ENCODE data around the gene PRRT3.
A peak's percentile ranks its signal among the peaks of the same experiment; 100 is the strongest.
"Not testable (repeated sequence)": the region's sequence is repeated elsewhere in the genome, so short reads cannot be mapped to it uniquely, and the experiment has no call there.

Gene PRRT3

DNA sequence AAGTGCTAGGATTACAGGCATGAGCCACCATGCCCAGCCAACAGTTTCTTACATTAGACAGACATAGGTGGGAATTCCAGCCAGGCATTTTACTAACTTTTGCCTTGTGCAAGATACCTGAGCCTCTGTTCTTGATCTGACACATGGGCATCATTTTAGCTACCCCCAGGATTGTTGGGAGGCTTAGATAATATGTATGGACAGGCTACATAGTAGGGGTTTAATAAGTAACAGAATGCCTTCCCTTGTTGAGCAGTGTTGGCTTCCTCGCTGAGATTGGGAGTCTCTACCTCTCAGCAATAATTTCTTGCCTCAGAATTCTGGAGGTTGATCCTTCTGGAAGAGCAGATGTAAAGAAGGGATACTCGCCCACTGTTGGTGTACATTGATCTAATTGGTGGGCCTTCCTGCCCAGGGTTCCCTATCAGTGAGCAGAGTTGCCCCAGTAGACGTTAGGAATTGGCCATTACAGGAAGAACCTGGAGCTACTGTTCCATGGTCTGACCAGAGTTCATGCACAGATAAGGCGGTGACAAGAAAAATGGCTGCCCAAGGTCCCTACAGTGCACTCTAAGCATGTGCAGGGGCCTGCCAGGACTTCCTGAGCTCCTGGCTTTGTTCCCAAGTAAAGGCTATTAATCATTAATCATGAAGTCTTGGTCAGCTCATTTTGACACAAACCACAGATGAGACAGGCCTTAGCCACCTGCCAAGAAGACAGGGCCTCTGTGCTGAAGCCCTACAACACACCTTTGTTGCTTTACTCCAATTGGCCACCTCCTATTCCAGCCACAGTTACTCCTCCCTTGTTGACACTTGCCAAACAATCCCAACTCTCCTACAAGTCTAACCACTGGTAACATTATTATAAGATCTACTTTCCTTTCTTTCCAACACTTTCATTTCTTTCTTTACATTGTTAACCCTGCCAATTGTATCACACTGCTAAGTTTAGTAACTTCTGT is 54.5 kb downstream of the PRRT3 start:
- DNase-seq (ENCODE audit: low read depth), result peak; percentile 72

DNA sequence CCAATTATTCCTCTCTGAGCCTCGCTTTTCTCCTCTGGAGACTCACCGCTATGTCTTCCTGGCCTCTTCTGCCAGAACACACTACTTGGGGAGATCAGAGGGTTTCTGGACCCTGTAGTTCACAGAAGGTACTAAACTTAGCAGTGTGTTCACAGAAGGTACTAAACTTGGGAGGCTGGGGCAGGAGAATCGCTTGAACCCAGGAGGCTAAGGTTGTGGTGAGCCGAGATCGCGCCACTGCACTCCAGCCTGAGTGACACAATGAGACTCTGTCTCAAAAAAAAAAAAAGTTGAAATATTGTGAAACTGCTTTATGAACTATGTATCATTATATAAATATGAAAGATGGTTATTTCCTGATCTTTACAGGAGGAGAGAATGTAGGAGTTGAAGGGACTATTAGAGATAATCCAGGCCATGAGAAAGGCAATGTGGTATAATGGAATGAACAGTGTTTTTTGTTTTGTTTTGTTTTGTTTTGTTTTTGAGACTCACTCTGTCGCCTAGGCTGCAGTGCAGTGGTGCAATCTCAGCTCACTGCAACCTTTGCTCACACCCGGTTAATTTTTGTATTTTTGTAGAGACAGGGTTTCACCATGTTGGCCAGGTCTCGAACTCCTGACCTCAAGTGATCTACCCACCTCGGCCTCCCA is 55.3 kb downstream of the PRRT3 start:
- peak; percentile 58 for DNase-seq (ENCODE audit: low read depth)

DNA sequence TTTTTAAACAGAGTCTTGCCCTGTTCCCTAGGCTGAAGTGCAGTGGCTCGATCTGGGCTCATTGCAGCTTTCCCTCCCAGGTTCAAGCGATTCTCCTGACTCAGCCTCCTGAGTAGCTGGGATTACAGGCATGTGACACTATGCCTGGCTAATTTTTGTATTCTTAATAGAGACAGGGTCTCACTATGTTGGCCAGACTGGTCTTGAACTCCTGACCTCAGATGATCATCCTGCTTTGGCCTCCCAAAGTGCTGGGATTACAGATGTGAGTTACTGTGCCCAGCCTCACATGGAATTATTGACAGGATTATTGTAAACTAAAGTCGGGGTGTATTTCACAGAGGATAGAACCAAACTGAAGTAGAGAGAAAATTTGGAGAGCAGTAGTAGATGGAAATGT is 56.5 kb downstream of the PRRT3 start:
- DNase-seq (ENCODE audit: low read depth), result not testable (repeated sequence)
